ENCODE measurements around the gene CHRDL2. TPM values are rescaled to one million over a fixed set of nuclear protein-coding genes. Genes with fewer than 3 reads are reported as not detected.

The CHRDL2 gene
- total RNA-seq, 1 experiment from 2014 or later = 0.39 TPM

- Histone ChIP-seq H3K79me1 (ENCODE audit: insufficient read depth, low read depth, low read length, poor library complexity, severe bottlenecking) (no peaks in the 10 kb centered on the region), H2BK20ac (ENCODE audit: low read depth, low read length, poor library complexity, severe bottlenecking) (no peak overlapping the region), H4K91ac (ENCODE audit: insufficient read length, low read depth, low read length) (no peak overlapping the region), H3K9me3 (ENCODE audit: control insufficient read depth, low read depth, low read length) (no peaks in the 10 kb centered on the region), H2BK5ac (ENCODE audit: insufficient read length, low read length) (no peak overlapping the region), H2BK12ac (ENCODE audit: insufficient read length, low read depth, low read length) (no peak overlapping the region), H3K4me2 (ENCODE audit: insufficient read depth, insufficient read length, low read length) (no peak overlapping the region), H3T11ph (ENCODE audit: low read length) (no peak overlapping the region), H2AFZ (ENCODE audit: low read length) (no peak overlapping the region), H3K9ac (ENCODE audit: extremely low read depth, insufficient read length, low read length) (no peak overlapping the region), H3K4ac (ENCODE audit: low read depth, low read length) (no peak overlapping the region), H2BK15ac (ENCODE audit: low read depth, low read length) (no peak overlapping the region), H4K5ac (ENCODE audit: insufficient read length, low read depth, low read length) (no peak overlapping the region), H3K27me3 (ENCODE audit: insufficient read depth, low read length) (no peaks in the 10 kb centered on the region), H3K23me2 (ENCODE audit: insufficient read length, low read depth, low read length, poor library complexity, severe bottlenecking) (no peaks in the 10 kb centered on the region), H3K4me1 (ENCODE audit: insufficient read depth, low read length) (peaks cover 6% of the 10 kb centered on the region; the same call in 1 of the 2 replicates), H3K18ac (ENCODE audit: insufficient read length, low read depth, low read length) (no peak overlapping the region), H4K8ac (replicated peaks; ENCODE audit: insufficient read length, low read depth, low read length) (no peak overlapping the region), H2AK5ac (ENCODE audit: insufficient read length, low read length) (no peak overlapping the region), H3K14ac (ENCODE audit: insufficient read depth, low read length) (no peak overlapping the region), H3K23ac (ENCODE audit: insufficient read length, low read depth, low read length) (no peak overlapping the region), H3K27ac (ENCODE audit: insufficient read length, low read depth, low read length) (no peak overlapping the region), H4K20me1 (ENCODE audit: control insufficient read depth, insufficient read depth, insufficient read length) (no peaks in the 10 kb centered on the region), H3K79me2 (ENCODE audit: insufficient read depth, low read length) (no peaks in the 10 kb centered on the region), H3K56ac (ENCODE audit: insufficient read length, low read depth, low read length) (no peak overlapping the region), H2BK120ac (ENCODE audit: low read depth, low read length, poor library complexity, severe bottlenecking) (no peak overlapping the region)
- TF ChIP-seq CTCF (conservative IDR thresholded peaks at IDR 0.05) = peak; percentile 46; the same call in 2 of the 3 replicates
- no peak for DNase-seq
- no peak overlapping the region for H3K4me3 Mint-ChIP-seq
- H3K27me3 Mint-ChIP-seq (ENCODE audit: low read depth) = peaks cover 3% of the 10 kb centered on the region; the same call in 1 of the 2 replicates
- H3K9me3 Mint-ChIP-seq = no peaks in the 10 kb centered on the region
- WGBS (ENCODE audit: extremely low coverage, insufficient read length, low lambda C conversion rate) = no CpG with 5 or more reads among the region's 10 CpGs
- peak overlapping the region in 1 of 3 experiments; percentile 64; a peak in 1 of 7 replicates for H3K27ac Mint-ChIP-seq
- H3K36me3 Mint-ChIP-seq (ENCODE audit: insufficient read depth in 1 of 3, low read depth in 3 of 3) = no peaks in the 10 kb centered on the region
- peaks cover 12 to 24% of the 10 kb centered on the region in 2 experiments for H3K4me1 Mint-ChIP-seq
Observed at GRCh38 chr11:74694136-74694930, 36.9 kb downstream of the CHRDL2 start.
